ENCODE results near the gene GRK1.

The GRK1 gene

GRCh38 chr13:113763254-113763653, 96.2 kb downstream of the GRK1 start:
- no peak for DNase-seq

GRCh38 chr13:113763961-113764792, 97.2 kb downstream of the GRK1 start:
- DNase-seq = no peak

- no peak for DNase-seq
Measured at GRCh38 chr13:113764793-113765563, 98.0 kb downstream of the GRK1 start.

GRCh38 chr13:113765564-113765910, 98.5 kb downstream of the GRK1 start:
- DNase-seq = no peak

GRCh38 chr13:113766035-113766800, 99.2 kb downstream of the GRK1 start:
- no peak for DNase-seq

- DNase-seq = no peak
Measured at GRCh38 chr13:113767366-113767765, 100.3 kb downstream of the GRK1 start.

GRCh38 chr13:113768018-113768905, 101.2 kb downstream of the GRK1 start:
- DNase-seq = no peak

GRCh38 chr13:113769106-113769505, 102.1 kb downstream of the GRK1 start:
- no peak for DNase-seq

GRCh38 chr13:113769881-113770280, 102.9 kb downstream of the GRK1 start:
- no peak for DNase-seq

GRCh38 chr13:113770441-113770840, 103.4 kb downstream of the GRK1 start:
- no peak for DNase-seq

GRCh38 chr13:113770937-113771336, 103.9 kb downstream of the GRK1 start:
- no peak for DNase-seq

GRCh38 chr13:113771709-113772331, 104.8 kb downstream of the GRK1 start:
- no peak for DNase-seq

GRCh38 chr13:113774177-113775107, 107.4 kb downstream of the GRK1 start:
- DNase-seq = no peak

- DNase-seq = no peak
Measured at GRCh38 chr13:113775451-113776145, 108.6 kb downstream of the GRK1 start.

- no peak for DNase-seq
Measured at GRCh38 chr13:113776231-113777125, 109.5 kb downstream of the GRK1 start.

- no peak for DNase-seq
Measured at GRCh38 chr13:113777311-113778260, 110.6 kb downstream of the GRK1 start.

- no peak for DNase-seq
Measured at GRCh38 chr13:113781571-113781970, 114.6 kb downstream of the GRK1 start.

GRCh38 chr13:113782472-113782871, 115.5 kb downstream of the GRK1 start:
- DNase-seq = no peak
